EH (cell line): ENCODE results near the gene PSEN1.
A peak's percentile ranks its signal among the peaks of the same experiment; 100 is the strongest.

ENCODE experiments used
- DNase-seq: peaks from one replicate; pipeline ENCODE4 v3.0.0-alpha.2; 2015; ENCODE audit warnings: low read depth

PSEN1 gene

DNA sequence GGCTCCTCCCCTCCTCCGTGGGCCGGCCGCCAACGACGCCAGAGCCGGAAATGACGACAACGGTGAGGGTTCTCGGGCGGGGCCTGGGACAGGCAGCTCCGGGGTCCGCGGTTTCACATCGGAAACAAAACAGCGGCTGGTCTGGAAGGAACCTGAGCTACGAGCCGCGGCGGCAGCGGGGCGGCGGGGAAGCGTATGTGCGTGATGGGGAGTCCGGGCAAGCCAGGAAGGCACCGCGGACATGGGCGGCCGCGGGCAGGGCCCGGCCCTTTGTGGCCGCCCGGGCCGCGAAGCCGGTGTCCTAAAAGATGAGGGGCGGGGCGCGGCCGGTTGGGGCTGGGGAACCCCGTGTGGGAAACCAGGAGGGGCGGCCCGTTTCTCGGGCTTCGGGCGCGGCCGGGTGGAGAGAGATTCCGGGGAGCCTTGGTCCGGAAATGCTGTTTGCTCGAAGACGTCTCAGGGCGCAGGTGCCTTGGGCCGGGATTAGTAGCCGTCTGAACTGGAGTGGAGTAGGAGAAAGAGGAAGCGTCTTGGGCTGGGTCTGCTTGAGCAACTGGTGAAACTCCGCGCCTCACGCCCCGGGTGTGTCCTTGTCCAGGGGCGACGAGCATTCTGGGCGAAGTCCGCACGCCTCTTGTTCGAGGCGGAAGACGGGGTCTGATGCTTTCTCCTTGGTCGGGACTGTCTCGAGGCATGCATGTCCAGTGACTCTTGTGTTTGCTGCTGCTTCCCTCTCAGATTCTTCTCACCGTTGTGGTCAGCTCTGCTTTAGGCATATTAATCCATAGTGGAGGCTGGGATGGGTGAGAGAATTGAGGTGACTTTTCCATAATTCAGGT lies at the start of gene PSEN1:
TSS of gene PSEN1 (plus strand) at position 121 of the 839 bp plus-strand sequence. CDS start 11,513 bp downstream, outside the sequence.
- peak; percentile 90 for DNase-seq

DNA sequence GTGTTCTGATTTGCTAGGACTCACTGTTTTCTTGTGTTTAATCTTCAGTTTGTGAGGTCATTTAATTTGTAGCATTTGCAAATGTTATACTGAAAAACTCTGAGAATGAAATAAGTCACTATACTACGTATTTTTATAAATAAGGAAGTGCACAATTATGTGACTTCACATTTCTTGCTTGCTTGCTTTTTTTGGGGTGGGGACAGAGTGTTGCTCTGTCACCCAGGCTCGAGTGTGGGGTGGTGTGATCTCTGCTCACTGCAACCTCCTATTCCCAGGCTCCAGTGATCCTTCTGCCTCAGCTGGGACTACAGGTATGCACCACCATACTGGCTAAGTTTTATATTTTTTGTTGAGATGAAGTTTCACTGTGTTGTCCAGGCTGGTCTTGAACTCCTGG lies 45.3 kb upstream of the PSEN1 start:
- no peak for DNase-seq

DNA sequence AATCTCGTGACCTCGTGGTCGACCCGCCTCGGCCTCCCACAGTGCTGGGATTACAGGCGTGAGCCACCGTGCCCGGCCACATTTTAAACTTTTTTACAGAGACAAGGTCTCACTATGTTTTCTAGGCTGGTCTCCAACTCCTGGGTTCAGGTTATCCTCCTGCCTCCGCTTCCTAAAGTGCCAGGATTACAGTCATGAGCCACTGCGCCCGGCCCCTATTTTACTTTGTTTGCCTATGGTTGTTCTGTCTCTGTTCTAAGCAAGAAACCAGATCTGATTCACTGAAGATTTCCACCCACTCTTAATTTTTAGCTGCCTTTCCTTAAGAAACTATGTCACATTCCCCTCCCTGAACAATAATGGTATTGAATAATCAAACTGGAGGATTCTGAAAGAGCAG lies 38.9 kb upstream of the PSEN1 start:
- no peak for DNase-seq

- no peak for DNase-seq
These were observed 36.0 kb upstream of the PSEN1 start for GRCh38 chr14:73100334-73100733.

- DNase-seq: no peak
These were observed 33.4 kb upstream of the PSEN1 start for GRCh38 chr14:73102806-73103497.

- peak; percentile 26 for DNase-seq
These were observed 31.3 kb upstream of the PSEN1 start for GRCh38 chr14:73105050-73105449.

GRCh38 chr14:73105727-73106126 lies 30.6 kb upstream of the PSEN1 start:
- DNase-seq: no peak

- DNase-seq: no peak
These were observed 20.1 kb upstream of the PSEN1 start for GRCh38 chr14:73116079-73116665.

DNA sequence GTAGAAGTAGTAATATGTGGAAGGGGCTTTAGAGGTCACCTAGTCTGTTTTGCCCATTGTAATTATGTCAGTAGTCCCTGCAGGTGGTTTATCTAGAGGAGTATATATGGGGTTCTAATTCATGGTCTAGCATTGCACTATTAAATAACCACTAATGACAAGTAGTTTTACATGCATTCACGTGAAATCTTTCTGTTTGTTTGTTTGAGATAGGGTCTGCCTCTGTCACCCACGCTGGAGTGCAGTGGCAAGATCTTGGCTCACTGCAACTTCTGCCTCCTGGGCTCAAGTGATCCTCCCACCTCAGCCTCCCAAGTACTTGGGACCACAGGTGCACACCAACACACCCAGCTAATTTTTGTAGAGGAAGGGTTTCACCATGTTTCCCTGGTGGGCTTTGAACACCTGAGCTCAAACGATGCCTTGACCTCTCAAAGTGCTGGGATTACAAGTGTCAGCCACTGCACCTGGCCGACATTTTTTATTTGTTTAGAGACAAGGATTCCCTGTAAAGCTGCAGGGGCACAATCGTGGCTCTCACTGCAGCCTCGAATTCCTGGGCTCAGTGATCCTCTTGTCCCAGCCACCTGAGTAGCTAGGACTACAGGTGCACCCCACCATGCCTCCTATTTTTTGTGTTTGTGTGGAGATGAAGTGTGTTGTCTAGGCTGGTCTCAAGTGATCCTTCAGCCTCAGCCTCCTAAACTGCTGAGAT lies 12.0 kb upstream of the PSEN1 start:
- no peak for DNase-seq

- no peak for DNase-seq
These were observed 11.1 kb upstream of the PSEN1 start for GRCh38 chr14:73125169-73125588.

DNA sequence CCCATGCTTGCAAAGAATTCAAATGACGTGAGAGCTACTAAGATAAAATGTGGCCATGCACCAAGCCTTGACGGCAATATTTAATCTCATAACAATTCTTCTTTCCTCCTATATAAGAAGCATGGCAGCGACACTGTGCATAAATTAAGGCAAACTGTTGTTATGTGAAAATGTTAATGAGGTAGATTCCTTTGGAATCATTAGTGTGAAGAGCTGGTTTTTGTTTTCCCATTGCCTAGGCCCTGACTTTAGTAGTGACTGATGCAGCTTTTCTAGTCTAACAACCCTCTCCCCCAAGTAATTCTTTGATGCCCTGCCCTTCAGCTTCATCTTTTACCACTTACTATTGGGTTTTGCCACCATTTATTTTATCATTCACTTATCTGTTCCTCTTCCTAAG lies 10.6 kb upstream of the PSEN1 start:
- no peak for DNase-seq

- no peak for DNase-seq
These were observed 2.5 kb upstream of the PSEN1 start for GRCh38 chr14:73133795-73134194.

DNA sequence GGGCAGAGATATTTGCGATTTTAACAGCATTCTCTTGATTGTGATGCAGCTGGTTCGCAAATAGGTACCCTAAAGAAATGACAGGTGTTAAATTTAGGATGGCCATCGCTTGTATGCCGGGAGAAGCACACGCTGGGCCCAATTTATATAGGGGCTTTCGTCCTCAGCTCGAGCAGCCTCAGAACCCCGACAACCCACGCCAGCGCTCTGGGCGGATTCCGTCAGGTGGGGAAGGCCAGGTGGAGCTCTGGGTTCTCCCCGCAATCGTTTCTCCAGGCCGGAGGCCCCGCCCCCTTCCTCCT lies 271 bp upstream of the PSEN1 start:
- DNase-seq: no peak

- DNase-seq: no peak
These were observed 4.6 kb downstream of the PSEN1 start for GRCh38 chr14:73140811-73141323.

DNA sequence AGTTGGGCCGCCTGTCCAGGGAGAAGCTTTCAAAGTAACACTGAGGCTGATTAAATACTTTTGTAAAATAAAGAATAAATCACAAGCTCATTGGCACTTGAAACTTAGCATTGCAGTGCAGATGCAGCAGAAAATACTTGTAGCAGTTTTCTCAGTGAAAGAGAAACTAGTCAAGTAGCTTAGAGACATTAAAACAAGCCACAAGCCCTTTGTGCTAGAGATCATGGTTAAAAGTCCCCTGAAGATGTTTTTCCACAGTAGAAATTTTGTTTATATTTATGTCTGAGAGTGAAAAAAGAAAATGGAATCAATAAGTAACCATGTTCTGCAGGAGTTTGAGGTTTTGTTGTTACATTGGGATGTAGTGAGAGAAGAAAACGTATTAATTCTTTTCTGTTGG lies 5.9 kb downstream of the PSEN1 start:
- DNase-seq: no peak

- DNase-seq: no peak
These were observed 6.7 kb downstream of the PSEN1 start for GRCh38 chr14:73143003-73143402.

GRCh38 chr14:73143617-73144016 lies 7.3 kb downstream of the PSEN1 start:
- DNase-seq: no peak

- no peak for DNase-seq
These were observed 9.1 kb downstream of the PSEN1 start for GRCh38 chr14:73145371-73145770.

DNA sequence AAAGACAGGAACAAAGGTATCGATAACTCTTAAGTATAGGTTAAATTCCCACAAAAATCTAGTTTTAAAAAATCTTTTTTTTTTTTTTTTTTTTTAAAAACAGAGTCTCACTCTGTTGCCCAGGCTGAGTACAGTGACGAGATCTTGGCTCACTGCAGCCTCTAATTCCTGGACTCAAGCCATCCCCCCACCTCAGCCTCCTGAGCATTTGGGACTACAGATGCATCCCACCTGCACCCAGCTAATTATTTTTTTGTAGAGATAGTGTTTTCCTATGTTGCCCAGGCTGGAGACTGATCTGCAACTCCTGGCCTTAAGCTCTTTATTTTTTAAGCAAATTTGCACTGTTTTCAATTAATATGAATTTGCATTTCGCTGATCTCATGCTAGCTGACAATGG lies 9.8 kb downstream of the PSEN1 start:
- DNase-seq: no peak

DNA sequence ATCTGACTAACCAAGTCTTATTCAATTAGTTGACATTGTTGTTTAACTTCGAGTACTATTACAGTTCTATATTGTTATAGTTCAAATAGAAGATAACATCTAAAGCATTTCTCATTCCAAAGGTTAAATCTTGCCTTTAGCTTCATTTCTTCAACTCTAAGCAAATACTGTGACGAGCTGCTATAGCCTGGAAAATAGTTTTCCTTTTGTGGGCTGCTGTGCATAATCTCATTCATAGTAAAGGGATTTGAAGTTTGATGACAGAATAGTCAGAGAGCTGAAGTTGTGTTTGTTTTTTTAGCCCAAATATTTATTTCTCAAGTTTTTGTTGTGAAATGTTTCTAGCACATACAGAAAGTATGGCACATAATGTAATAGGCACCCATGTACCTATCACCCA lies 13.4 kb downstream of the PSEN1 start:
- DNase-seq: no peak

DNA sequence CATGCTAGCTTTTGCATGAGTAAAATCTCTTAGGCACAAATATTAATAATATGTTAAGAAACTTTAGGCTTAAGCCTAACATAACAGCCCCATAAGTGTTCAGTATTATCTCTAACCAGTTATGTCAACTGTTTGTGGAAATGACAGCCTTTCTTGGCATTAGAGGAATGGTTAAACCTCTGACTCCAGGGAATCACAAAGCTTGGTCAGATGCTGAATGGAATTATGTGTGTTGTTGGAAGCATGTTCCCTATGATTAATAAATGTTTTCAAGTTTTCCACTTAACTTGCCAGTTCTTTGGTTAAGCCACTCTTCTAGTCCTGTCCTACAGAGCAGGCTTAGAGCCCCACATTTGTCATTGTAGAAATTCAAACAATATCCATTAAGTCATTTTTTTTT lies 17.0 kb downstream of the PSEN1 start:
- peak; percentile 72 for DNase-seq

GRCh38 chr14:73162251-73162650 lies 25.9 kb downstream of the PSEN1 start:
- DNase-seq: no peak
